GM21381 (cell line): ENCODE results near the gene MANF.

Experiments
- ATAC-seq: cut with Tn5 transposase; IDR thresholded peaks from one replicate; pipeline ENCODE4 v1.9.1; 2021; ENCODE audit warnings: mild to moderate bottlenecking, moderate library complexity; ENCODE audit not compliant: unreplicated experiment

The MANF gene

DNA sequence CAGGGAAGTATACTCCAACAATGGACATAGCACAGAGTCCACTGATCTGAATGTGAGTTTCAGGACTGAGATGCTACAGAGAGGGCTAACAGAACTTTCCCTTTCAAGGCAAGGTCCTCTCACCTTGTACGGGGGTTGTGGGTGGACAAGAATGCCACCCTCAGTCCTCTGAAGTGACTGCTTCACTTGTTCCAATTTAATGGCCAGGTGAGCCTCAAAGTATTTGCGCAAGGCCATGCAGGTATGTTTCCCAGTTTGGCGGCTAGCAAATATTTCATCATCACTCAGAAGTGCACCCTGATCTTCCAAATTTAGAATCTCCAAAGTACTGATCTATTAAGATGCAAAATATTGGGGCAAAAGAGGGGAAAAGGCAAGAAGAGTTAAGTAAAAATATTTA, 44.0 kb downstream of the MANF start:
- ATAC-seq = no peak

DNA sequence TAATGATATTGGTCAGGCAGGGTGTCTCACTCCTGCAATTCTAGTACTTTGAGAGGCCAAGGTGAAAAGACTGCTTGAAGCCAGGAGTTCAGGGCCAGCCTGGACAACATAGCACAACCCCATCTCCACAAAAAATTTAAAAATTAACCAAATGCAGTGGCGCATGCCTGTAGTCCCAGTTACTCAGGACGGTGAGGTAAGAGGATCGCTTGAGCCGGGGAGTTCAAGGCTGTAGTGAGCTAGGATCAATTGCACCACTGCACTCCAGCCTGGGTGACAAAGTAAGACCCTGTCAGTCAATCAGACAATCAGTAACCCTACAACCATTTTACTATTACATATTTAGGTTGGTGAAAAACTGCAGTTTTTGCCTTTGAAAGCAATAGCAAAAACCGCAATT, 49.0 kb downstream of the MANF start:
- ATAC-seq = no peak

DNA sequence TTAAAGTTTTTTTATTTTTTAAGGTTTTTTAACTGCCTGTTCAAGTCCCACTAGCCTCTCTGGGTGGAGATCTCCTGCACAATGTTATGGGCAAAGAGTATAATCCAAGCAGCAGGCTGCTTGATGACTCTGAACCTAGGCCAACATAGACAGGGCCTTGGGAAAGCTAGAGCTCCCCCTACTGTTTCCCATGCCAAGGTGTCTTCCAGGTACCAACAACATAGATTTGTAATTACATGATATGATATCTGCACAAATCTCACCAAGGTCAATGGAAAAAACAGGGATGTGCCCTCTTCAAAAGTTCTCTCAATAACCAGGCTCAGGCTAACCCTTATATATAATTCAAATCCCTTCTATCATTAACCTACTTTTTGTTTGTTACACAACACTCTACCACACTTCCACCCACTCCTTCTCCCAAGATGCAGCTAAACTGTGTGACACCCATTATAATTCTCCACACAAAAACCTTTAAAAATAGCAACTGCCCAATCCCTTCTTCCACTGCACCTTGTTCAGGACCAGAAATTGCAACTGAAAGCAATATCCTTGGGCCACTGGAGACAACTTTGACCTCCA, 49.7 kb downstream of the MANF start:
- ATAC-seq = no peak

DNA sequence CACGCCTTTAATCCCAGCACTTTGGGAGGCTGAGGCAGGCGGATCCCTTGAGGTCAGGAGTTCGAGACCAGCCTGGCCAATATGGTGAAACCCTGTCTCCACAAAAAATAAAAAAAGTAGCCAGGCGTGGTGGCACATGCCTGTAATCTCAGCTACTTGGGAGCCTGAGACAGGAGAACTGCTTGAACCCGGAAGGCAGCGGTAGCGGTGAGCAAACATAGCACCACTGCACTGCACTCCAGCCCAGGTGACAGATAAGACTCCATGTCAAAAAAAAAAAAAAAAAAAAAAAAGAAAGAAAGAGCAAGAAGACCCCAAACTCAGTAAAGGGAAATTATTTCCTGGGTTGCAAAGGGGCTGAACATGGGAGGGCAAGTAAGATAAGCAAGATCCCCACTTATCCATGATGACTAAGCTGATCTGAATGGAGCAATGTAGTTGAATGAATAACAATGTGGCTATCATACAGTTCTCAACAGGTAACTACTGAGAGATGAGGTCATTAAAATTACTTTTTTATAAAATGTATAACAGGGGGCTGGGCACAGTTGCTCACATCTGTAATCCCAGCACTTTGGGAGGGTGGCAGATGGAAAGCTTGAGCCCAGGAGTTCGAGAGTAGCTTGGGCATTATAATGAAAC, 52.0 kb downstream of the MANF start:
- no peak for ATAC-seq
